ENCODE results near the gene INKA1.

DNA sequence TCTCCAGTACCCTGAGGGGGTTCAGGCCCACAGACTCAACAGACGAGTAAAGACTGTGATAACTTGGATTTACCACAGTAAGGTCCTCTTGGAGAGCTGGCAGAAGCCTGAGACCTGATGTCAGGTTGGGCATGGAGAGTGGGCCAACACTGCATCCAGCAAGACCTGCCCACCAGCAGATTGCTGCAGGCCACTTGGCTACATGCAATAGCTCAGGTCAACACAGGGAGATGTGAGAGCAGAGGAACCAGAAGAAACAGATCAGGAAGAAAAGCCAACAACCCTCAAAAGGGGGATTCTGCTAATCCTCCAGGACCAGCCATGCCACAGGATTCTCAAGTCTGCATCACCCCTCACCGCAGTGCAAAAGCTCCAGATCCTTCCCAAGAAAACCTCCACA, 15.0 kb upstream of the INKA1 start:
- TF ChIP-seq, protein P1, sequence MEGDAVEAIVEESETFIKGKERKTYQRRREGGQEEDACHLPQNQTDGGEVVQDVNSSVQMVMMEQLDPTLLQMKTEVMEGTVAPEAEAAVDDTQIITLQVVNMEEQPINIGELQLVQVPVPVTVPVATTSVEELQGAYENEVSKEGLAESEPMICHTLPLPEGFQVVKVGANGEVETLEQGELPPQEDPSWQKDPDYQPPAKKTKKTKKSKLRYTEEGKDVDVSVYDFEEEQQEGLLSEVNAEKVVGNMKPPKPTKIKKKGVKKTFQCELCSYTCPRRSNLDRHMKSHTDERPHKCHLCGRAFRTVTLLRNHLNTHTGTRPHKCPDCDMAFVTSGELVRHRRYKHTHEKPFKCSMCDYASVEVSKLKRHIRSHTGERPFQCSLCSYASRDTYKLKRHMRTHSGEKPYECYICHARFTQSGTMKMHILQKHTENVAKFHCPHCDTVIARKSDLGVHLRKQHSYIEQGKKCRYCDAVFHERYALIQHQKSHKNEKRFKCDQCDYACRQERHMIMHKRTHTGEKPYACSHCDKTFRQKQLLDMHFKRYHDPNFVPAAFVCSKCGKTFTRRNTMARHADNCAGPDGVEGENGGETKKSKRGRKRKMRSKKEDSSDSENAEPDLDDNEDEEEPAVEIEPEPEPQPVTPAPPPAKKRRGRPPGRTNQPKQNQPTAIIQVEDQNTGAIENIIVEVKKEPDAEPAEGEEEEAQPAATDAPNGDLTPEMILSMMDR (IDR thresholded peaks at IDR 0.05) = no peak
- TF ChIP-seq POLR2A (IDR thresholded peaks at IDR 0.05) = no peak

All from lower leg skin (tissue), 3 donors.